HepG2 (cell line): ENCODE results near the gene ACAD11. TPM values are rescaled to one million over a fixed set of nuclear protein-coding genes. Genes with fewer than 3 reads are reported as not detected.

Experiments
- AKAP8 ChIP-seq: sonication (generic); formaldehyde crosslinking; IDR thresholded peaks from 2 replicates; pipeline ENCODE4 v1.5.1; 2020; ENCODE audit warnings: mild to moderate bottlenecking, missing genetic modification reagents
- EHMT2 ChIP-seq: fragments of 200-600 bp; sonication (generic); IDR thresholded peaks from 2 replicates; pipeline ENCODE4 v1.7.0; 2017; ENCODE audit warnings: antibody characterized with exemption, low read depth, low read length, borderline replicate concordance
- HNRNPK ChIP-seq: fragments of 200-400 bp; formaldehyde crosslinking; IDR thresholded peaks from 2 replicates; pipeline ENCODE4 v1.6.1; 2018; ENCODE audit warnings: low read length, low read depth, moderate library complexity, mild to moderate bottlenecking; ENCODE audit not compliant: poor library complexity, severe bottlenecking
- JUNB ChIP-seq: sonication (generic); formaldehyde crosslinking; IDR thresholded peaks from 2 replicates; pipeline ENCODE4 v1.8.0; 2022; ENCODE audit warnings: missing genetic modification reagents, mild to moderate bottlenecking, borderline replicate concordance
- KLF6 ChIP-seq: IDR thresholded peaks from 2 replicates; pipeline ENCODE4 v1.8.0; 2016; ENCODE audit warnings: missing biosample characterization, missing genetic modification reagents
- MTF2 ChIP-seq: sonication (generic); formaldehyde crosslinking; IDR thresholded peaks from 2 replicates; pipeline ENCODE4 v1.5.0; 2020; ENCODE audit warnings: missing genetic modification reagents, borderline replicate concordance
- NBN ChIP-seq: fragments of 450-650 bp; conservative IDR thresholded peaks from 2 replicates; pipeline ENCODE4 v1.6.1; 2017
- NPAS2 ChIP-seq: sonication (generic); formaldehyde crosslinking; IDR thresholded peaks from 2 replicates; pipeline ENCODE4 v1.8.0; 2022; ENCODE audit warnings: mild to moderate bottlenecking, missing genetic modification reagents, borderline replicate concordance
- PLRG1 ChIP-seq: fragments of 450-650 bp; conservative IDR thresholded peaks from 2 replicates; pipeline ENCODE4 v1.6.1; 2016
- TCF7L2 ChIP-seq: IDR thresholded peaks from 2 replicates; pipeline ENCODE4 v1.6.1; 2011; ENCODE audit warnings: mild to moderate bottlenecking, low read depth, low read length, moderate library complexity
- TRIM22 ChIP-seq: fragments of 450-650 bp; IDR thresholded peaks from 2 replicates; pipeline ENCODE4 v1.6.1; 2017
- ZNF251 ChIP-seq: sonication (generic); formaldehyde crosslinking; IDR thresholded peaks from 2 replicates; pipeline ENCODE4 v1.9.0; 2021; ENCODE audit warnings: mild to moderate bottlenecking, missing genetic modification reagents
- ZNF329 ChIP-seq: sonication (generic); formaldehyde crosslinking; IDR thresholded peaks from 2 replicates; pipeline ENCODE4 v1.9.0; 2021; ENCODE audit warnings: low read depth, mild to moderate bottlenecking, missing genetic modification reagents
- ZNF33B ChIP-seq: sonication (generic); formaldehyde crosslinking; IDR thresholded peaks from 2 replicates; pipeline ENCODE4 v1.5.1; 2020; ENCODE audit warnings: mild to moderate bottlenecking, missing genetic modification reagents
- ZNF367 ChIP-seq: sonication (generic); formaldehyde crosslinking; IDR thresholded peaks from 2 replicates; pipeline ENCODE4 v1.4.0; 2020; ENCODE audit warnings: missing genetic modification reagents, borderline replicate concordance
- ZNF563 ChIP-seq: sonication (generic); formaldehyde crosslinking; IDR thresholded peaks from 2 replicates; pipeline ENCODE4 v1.8.0; 2022; ENCODE audit warnings: mild to moderate bottlenecking, moderate library complexity, missing genetic modification reagents
- ZNF567 ChIP-seq: sonication (generic); formaldehyde crosslinking; IDR thresholded peaks from 2 replicates; pipeline ENCODE4 v1.8.1; 2023; ENCODE audit warnings: mild to moderate bottlenecking, missing genetic modification reagents, borderline replicate concordance
- ZNF644 ChIP-seq: IDR thresholded peaks from 2 replicates; pipeline ENCODE4 v1.6.1; 2016; ENCODE audit warnings: low read depth
- ZNF737 ChIP-seq: sonication (generic); formaldehyde crosslinking; IDR thresholded peaks from 2 replicates; pipeline ENCODE4 v1.5.0; 2020; ENCODE audit warnings: missing genetic modification reagents, mild to moderate bottlenecking, borderline replicate concordance
- ZNF766 ChIP-seq: sonication (generic); formaldehyde crosslinking; IDR thresholded peaks from 2 replicates; pipeline ENCODE4 v1.5.0; 2020; ENCODE audit warnings: missing genetic modification reagents, borderline replicate concordance
- ZNF816 ChIP-seq: sonication (generic); formaldehyde crosslinking; IDR thresholded peaks from 2 replicates; pipeline ENCODE4 v1.8.0; 2022; ENCODE audit warnings: missing genetic modification reagents, mild to moderate bottlenecking, borderline replicate concordance
- polyA plus RNA-seq, 8 experiments: library from polyadenylated mRNA; depleted of rRNA in 3 of 8; stranded (reverse) in 7 of 8; unstranded in 1 of 8; fragments of >200 nt; fragmentation: Illumina TruSeq in 4 of 8; extraction: Trizol in 4 of 8; gene quantifications; 2 replicates each; pipeline versions ENCODE4 v1.2.1 to v1.2.3, GENCODE V29; 2011 to 2016; ENCODE audit warnings: low read depth in 4 of 8, missing spikeins in 1 of 8, mixed read lengths in 1 of 8; ENCODE audit not compliant: insufficient read depth in 1 of 8
- total RNA-seq, 5 experiments: library from RNA; depleted of rRNA; stranded (reverse); fragments of >200 nt; fragmentation: Illumina TruSeq; extraction: Trizol; gene quantifications; 2 replicates each; pipeline ENCODE4 v1.2.3, GENCODE V29; 2016; ENCODE audit warnings: low read depth in 1 of 5
- TF ChIP-seq, protein P1 (sequence below): sonication (generic); formaldehyde crosslinking; IDR thresholded peaks from 2 replicates; pipeline ENCODE4 v1.4.0; 2020; ENCODE audit warnings: missing genetic modification reagents, borderline replicate concordance
- TF ChIP-seq, protein P2 (sequence below): sonication (generic); formaldehyde crosslinking; IDR thresholded peaks from 2 replicates; pipeline ENCODE4 v1.5.0; 2020; ENCODE audit warnings: mild to moderate bottlenecking, low read depth, missing genetic modification reagents, borderline replicate concordance

Gene ACAD11
- total and polyA plus RNA-seq, 2 of the 13 experiments (the other 11 are each of a cell fraction or from before 2014, with no cell fraction given): 30.6 to 56.9 TPM

DNA sequence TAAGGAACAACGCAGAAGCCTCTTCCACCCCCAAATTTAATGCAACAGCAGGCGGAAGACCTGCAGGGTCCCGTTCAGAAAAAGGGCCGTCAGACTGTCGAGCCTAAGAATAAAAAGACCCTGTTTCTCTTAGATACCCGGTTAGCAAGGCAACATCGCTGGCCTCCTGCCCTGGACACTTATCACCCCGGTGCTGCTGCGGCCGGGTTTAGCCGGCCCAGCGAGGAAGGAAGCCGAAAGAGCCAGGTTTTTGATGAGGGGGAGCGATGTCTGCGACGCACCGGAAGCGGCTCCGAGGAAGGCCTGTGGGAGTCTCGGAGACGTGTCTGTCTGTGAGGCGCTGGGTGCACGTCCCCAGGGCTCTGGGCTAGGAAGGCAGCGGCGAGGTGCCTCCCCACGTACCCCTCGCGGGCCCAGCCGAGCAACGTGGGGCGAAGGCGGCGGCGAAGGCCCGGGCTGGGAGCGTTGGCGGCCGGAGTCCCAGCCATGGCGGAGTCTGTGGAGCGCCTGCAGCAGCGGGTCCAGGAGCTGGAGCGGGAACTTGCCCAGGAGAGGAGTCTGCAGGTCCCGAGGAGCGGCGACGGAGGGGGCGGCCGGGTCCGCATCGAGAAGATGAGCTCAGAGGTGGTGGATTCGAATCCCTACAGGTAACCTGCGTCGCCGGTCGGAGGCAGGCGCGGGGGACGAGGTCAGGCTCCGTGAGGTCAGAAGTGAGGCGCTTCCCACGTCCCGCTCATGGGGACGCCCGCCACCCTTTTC lies 622 bp upstream of the ACAD11 start, which contains the start of gene UBA5 (continued):
- TF ChIP-seq ZNF644 (CRISPR knock-in tag) (no peak), EHMT2 (no peak), AKAP8 (CRISPR knock-in tag) (no peak), JUNB (no peak), TCF7L2 (no peak), ZNF816 (CRISPR knock-in tag) (no peak; the same call in 1 of the 2 replicates), PLRG1 (no peak), MTF2 (CRISPR knock-in tag) (no peak), ZNF329 (CRISPR knock-in tag) (peak; percentile 73; the same call in 1 of the 2 replicates), ZNF367 (CRISPR knock-in tag) (no peak), NPAS2 (CRISPR knock-in tag) (no peak), KLF6 (CRISPR knock-in tag) (no peak), NBN (no peak), ZNF251 (CRISPR knock-in tag) (no peak), ZNF33B (CRISPR knock-in tag) (peak; percentile 54; the same call in 1 of the 2 replicates), TRIM22 (no peak), ZNF563 (CRISPR knock-in tag) (peak; percentile 62; the same call in 1 of the 2 replicates), ZNF567 (CRISPR knock-in tag) (0 out of 2 replicates have a peak, but pooled peaks have one; percentile 32), ZNF737 (CRISPR knock-in tag) (no peak; the same call in 1 of the 2 replicates), ZNF766 (CRISPR knock-in tag) (no peak), HNRNPK (no peak)
- TF ChIP-seq, protein P1, sequence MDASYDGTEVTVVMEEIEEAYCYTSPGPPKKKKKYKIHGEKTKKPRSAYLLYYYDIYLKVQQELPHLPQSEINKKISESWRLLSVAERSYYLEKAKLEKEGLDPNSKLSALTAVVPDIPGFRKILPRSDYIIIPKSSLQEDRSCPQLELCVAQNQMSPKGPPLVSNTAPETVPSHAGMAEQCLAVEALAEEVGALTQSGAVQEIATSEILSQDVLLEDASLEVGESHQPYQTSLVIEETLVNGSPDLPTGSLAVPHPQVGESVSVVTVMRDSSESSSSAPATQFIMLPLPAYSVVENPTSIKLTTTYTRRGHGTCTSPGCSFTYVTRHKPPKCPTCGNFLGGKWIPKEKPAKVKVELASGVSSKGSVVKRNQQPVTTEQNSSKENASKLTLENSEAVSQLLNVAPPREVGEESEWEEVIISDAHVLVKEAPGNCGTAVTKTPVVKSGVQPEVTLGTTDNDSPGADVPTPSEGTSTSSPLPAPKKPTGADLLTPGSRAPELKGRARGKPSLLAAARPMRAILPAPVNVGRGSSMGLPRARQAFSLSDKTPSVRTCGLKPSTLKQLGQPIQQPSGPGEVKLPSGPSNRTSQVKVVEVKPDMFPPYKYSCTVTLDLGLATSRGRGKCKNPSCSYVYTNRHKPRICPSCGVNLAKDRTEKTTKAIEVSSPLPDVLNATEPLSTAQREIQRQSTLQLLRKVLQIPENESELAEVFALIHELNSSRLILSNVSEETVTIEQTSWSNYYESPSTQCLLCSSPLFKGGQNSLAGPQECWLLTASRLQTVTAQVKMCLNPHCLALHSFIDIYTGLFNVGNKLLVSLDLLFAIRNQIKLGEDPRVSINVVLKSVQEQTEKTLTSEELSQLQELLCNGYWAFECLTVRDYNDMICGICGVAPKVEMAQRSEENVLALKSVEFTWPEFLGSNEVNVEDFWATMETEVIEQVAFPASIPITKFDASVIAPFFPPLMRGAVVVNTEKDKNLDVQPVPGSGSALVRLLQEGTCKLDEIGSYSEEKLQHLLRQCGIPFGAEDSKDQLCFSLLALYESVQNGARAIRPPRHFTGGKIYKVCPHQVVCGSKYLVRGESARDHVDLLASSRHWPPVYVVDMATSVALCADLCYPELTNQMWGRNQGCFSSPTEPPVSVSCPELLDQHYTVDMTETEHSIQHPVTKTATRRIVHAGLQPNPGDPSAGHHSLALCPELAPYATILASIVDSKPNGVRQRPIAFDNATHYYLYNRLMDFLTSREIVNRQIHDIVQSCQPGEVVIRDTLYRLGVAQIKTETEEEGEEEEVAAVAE (CRISPR knock-in tag): peak; percentile 67; the same call in 1 of the 2 replicates
- TF ChIP-seq, protein P2, sequence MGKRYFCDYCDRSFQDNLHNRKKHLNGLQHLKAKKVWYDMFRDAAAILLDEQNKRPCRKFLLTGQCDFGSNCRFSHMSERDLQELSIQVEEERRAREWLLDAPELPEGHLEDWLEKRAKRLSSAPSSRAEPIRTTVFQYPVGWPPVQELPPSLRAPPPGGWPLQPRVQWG (CRISPR knock-in tag): no peak
